Measurements from ENCODE around the gene NT5DC4.

The NT5DC4 gene

GRCh38 chr2:112725545-112726457, 5.0 kb downstream of the NT5DC4 start:
- H3K4me1 ChIP-seq (ENCODE audit: control extremely low read depth in 1 of 4, control insufficient read depth in 4 of 4, insufficient read depth in 4 of 4, low read length in 3 of 4): peaks cover 0 to 58% (median 30%) of the 10 kb centered on the region in 4 experiments
- no peaks in the 10 kb centered on the region for H3K9me3 ChIP-seq (ENCODE audit: control extremely low read depth in 1 of 5, control insufficient read depth in 4 of 5, insufficient read depth in 2 of 5, low read depth in 1 of 5, low read length in 4 of 5)
- DNase-seq: no peak
- ChIA-PET CTCF (interaction anchor here (0.6 to 11.5 kb wide), 42 partner anchors 8 to 246 kb away, joined by 3 to 275 read pairs (median 5); partner anchors contain the start of genes CHCHD5 and SLC20A1), POLR2A (interaction anchor here (0.7 to 2.5 kb wide), 5 partner anchors 19 to 99 kb away, joined by 3 to 11 read pairs (median 3); partner anchors contain the start of gene SLC20A1)
- H3K27me3 ChIP-seq (replicated peaks in 2 of 5; ENCODE audit: control insufficient read depth in 4 of 5, insufficient read depth in 5 of 5, low read length in 4 of 5): no peaks in the 10 kb centered on the region
- 97% methylated on average over 12 of the region's 15 CpGs for WGBS (ENCODE audit: insufficient coverage)
- no peak overlapping the region for H3K27ac ChIP-seq (ENCODE audit: insufficient read depth in 1 of 2, low read depth in 1 of 2, low read length in 2 of 2, poor library complexity in 1 of 2, severe bottlenecking in 2 of 2)
- H3K4me3 ChIP-seq (ENCODE audit: control insufficient read depth in 1 of 7, extremely low read depth in 1 of 7, insufficient read depth in 4 of 7, low read depth in 2 of 7, low read length in 6 of 7): no peak overlapping the region
- H3K36me3 ChIP-seq (ENCODE audit: control insufficient read depth in 4 of 4, insufficient read depth in 4 of 4, low read length in 3 of 4): no peaks in the 10 kb centered on the region

GRCh38 chr2:112726487-112727190, 5.8 kb downstream of the NT5DC4 start:
- CTCF ChIA-PET: interaction anchor here (0.6 to 11.5 kb wide), 37 partner anchors 8 to 246 kb away, joined by 3 to 275 read pairs (median 5); partner anchors contain the start of genes CHCHD5 and SLC20A1
- WGBS (ENCODE audit: insufficient coverage): 34% methylated on average over 15 of the region's 19 CpGs
- POLR2A ChIA-PET: interaction anchor here (2.2 to 2.5 kb wide), 2 partner anchors 19 to 81 kb away, joined by 6 to 11 read pairs; partner anchors contain the start of gene SLC20A1
- no peaks in the 10 kb centered on the region for H3K9me3 ChIP-seq (ENCODE audit: control extremely low read depth in 1 of 5, control insufficient read depth in 4 of 5, insufficient read depth in 2 of 5, low read depth in 1 of 5, low read length in 4 of 5)
- no peak overlapping the region for H3K4me3 ChIP-seq (ENCODE audit: control insufficient read depth in 1 of 7, extremely low read depth in 1 of 7, insufficient read depth in 4 of 7, low read depth in 2 of 7, low read length in 6 of 7)
- H3K4me1 ChIP-seq (ENCODE audit: control extremely low read depth in 1 of 4, control insufficient read depth in 4 of 4, insufficient read depth in 4 of 4, low read length in 3 of 4): peaks cover 0 to 56% (median 30%) of the 10 kb centered on the region in 4 experiments
- no peaks in the 10 kb centered on the region for H3K36me3 ChIP-seq (ENCODE audit: control insufficient read depth in 4 of 4, insufficient read depth in 4 of 4, low read length in 3 of 4)
- H3K27me3 ChIP-seq (replicated peaks in 2 of 5; ENCODE audit: control insufficient read depth in 4 of 5, insufficient read depth in 5 of 5, low read length in 4 of 5): no peaks in the 10 kb centered on the region
- peak; percentile 92 to 96 (median 94) for DNase-seq
- H3K27ac ChIP-seq (ENCODE audit: insufficient read depth in 1 of 2, low read depth in 1 of 2, low read length in 2 of 2, poor library complexity in 1 of 2, severe bottlenecking in 2 of 2): no peak overlapping the region

- no peak for DNase-seq
- Histone ChIP-seq H3K4me1 (ENCODE audit: control extremely low read depth in 1 of 4, control insufficient read depth in 4 of 4, insufficient read depth in 4 of 4, low read length in 3 of 4) (peaks cover 0 to 56% (median 30%) of the 10 kb centered on the region in 4 experiments), H3K36me3 (ENCODE audit: control insufficient read depth in 4 of 4, insufficient read depth in 4 of 4, low read length in 3 of 4) (no peaks in the 10 kb centered on the region), H3K27me3 (replicated peaks in 2 of 5; ENCODE audit: control insufficient read depth in 4 of 5, insufficient read depth in 5 of 5, low read length in 4 of 5) (no peaks in the 10 kb centered on the region), H3K9me3 (ENCODE audit: control extremely low read depth in 1 of 5, control insufficient read depth in 4 of 5, insufficient read depth in 2 of 5, low read depth in 1 of 5, low read length in 4 of 5) (no peaks in the 10 kb centered on the region), H3K27ac (ENCODE audit: insufficient read depth in 1 of 2, low read depth in 1 of 2, low read length in 2 of 2, poor library complexity in 1 of 2, severe bottlenecking in 2 of 2) (no peak overlapping the region), H3K4me3 (ENCODE audit: control insufficient read depth in 1 of 7, extremely low read depth in 1 of 7, insufficient read depth in 4 of 7, low read depth in 2 of 7, low read length in 6 of 7) (no peak overlapping the region)
- POLR2A ChIA-PET: interaction anchor here (2.5 kb wide), 1 partner anchor 82 kb away, joined by 6 read pairs; the partner anchor contains the start of gene SLC20A1
- 95% methylated on average over 19 of the region's 19 CpGs for WGBS (ENCODE audit: insufficient coverage)
- CTCF ChIA-PET: interaction anchor here (0.8 to 11.5 kb wide), 21 partner anchors 8 to 214 kb away, joined by 3 to 275 read pairs (median 18); partner anchors contain the start of genes CHCHD5 and SLC20A1
These were observed 6.6 kb downstream of the NT5DC4 start for GRCh38 chr2:112727276-112728028.

- CTCF ChIA-PET: interaction anchor here (0.8 to 11.5 kb wide), 15 partner anchors 9 to 214 kb away, joined by 3 to 275 read pairs (median 37); partner anchors contain the start of genes CHCHD5 and SLC20A1
- POLR2A ChIA-PET: interaction anchor here (2.5 kb wide), 1 partner anchor 83 kb away, joined by 6 read pairs; the partner anchor contains the start of gene SLC20A1
- H3K27me3 ChIP-seq (replicated peaks in 2 of 5; ENCODE audit: control insufficient read depth in 4 of 5, insufficient read depth in 5 of 5, low read length in 4 of 5): no peaks in the 10 kb centered on the region
- no peaks in the 10 kb centered on the region for H3K36me3 ChIP-seq (ENCODE audit: control insufficient read depth in 4 of 4, insufficient read depth in 4 of 4, low read length in 3 of 4)
- H3K27ac ChIP-seq (ENCODE audit: insufficient read depth in 1 of 2, low read depth in 1 of 2, low read length in 2 of 2, poor library complexity in 1 of 2, severe bottlenecking in 2 of 2): no peak overlapping the region
- H3K4me1 ChIP-seq (ENCODE audit: control extremely low read depth in 1 of 4, control insufficient read depth in 4 of 4, insufficient read depth in 4 of 4, low read length in 3 of 4): peaks cover 0 to 56% (median 30%) of the 10 kb centered on the region in 4 experiments
- H3K9me3 ChIP-seq (ENCODE audit: control extremely low read depth in 1 of 5, control insufficient read depth in 4 of 5, insufficient read depth in 2 of 5, low read depth in 1 of 5, low read length in 4 of 5): no peaks in the 10 kb centered on the region
- DNase-seq: no peak
- no peak overlapping the region for H3K4me3 ChIP-seq (ENCODE audit: control insufficient read depth in 1 of 7, extremely low read depth in 1 of 7, insufficient read depth in 4 of 7, low read depth in 2 of 7, low read length in 6 of 7)
- 69% methylated on average over 2 of the region's 4 CpGs for WGBS (ENCODE audit: insufficient coverage)
These were observed 7.2 kb downstream of the NT5DC4 start for GRCh38 chr2:112728029-112728362.

- no peak overlapping the region for H3K4me3 ChIP-seq (ENCODE audit: control insufficient read depth in 1 of 7, extremely low read depth in 1 of 7, insufficient read depth in 4 of 7, low read depth in 2 of 7, low read length in 6 of 7)
- CTCF ChIA-PET: interaction anchor here (0.7 to 11.5 kb wide), 14 partner anchors 9 to 227 kb away, joined by 3 to 275 read pairs (median 28); partner anchors contain the start of genes CHCHD5 and SLC20A1
- no peaks in the 10 kb centered on the region for H3K36me3 ChIP-seq (ENCODE audit: control insufficient read depth in 4 of 4, insufficient read depth in 4 of 4, low read length in 3 of 4)
- POLR2A ChIA-PET: interaction anchor here (0.6 to 2.5 kb wide), 2 partner anchors 83 to 175 kb away, joined by 3 to 6 read pairs; partner anchors contain the start of gene SLC20A1
- no peaks in the 10 kb centered on the region for H3K9me3 ChIP-seq (ENCODE audit: control extremely low read depth in 1 of 5, control insufficient read depth in 4 of 5, insufficient read depth in 2 of 5, low read depth in 1 of 5, low read length in 4 of 5)
- 100% methylated on average over 3 of the region's 11 CpGs for WGBS (ENCODE audit: insufficient coverage)
- no peak overlapping the region for H3K27ac ChIP-seq (ENCODE audit: insufficient read depth in 1 of 2, low read depth in 1 of 2, low read length in 2 of 2, poor library complexity in 1 of 2, severe bottlenecking in 2 of 2)
- no peaks in the 10 kb centered on the region for H3K27me3 ChIP-seq (replicated peaks in 2 of 5; ENCODE audit: control insufficient read depth in 4 of 5, insufficient read depth in 5 of 5, low read length in 4 of 5)
- peaks cover 0 to 50% (median 30%) of the 10 kb centered on the region in 4 experiments for H3K4me1 ChIP-seq (ENCODE audit: control extremely low read depth in 1 of 4, control insufficient read depth in 4 of 4, insufficient read depth in 4 of 4, low read length in 3 of 4)
- DNase-seq: no peak
These were observed 7.8 kb downstream of the NT5DC4 start for GRCh38 chr2:112728378-112729175.

- Histone ChIP-seq H3K9me3 (ENCODE audit: control extremely low read depth in 1 of 5, control insufficient read depth in 4 of 5, insufficient read depth in 2 of 5, low read depth in 1 of 5, low read length in 4 of 5) (no peaks in the 10 kb centered on the region), H3K36me3 (ENCODE audit: control insufficient read depth in 4 of 4, insufficient read depth in 4 of 4, low read length in 3 of 4) (no peaks in the 10 kb centered on the region), H3K27me3 (replicated peaks in 2 of 5; ENCODE audit: control insufficient read depth in 4 of 5, insufficient read depth in 5 of 5, low read length in 4 of 5) (no peaks in the 10 kb centered on the region), H3K27ac (ENCODE audit: insufficient read depth in 1 of 2, low read depth in 1 of 2, low read length in 2 of 2, poor library complexity in 1 of 2, severe bottlenecking in 2 of 2) (no peak overlapping the region), H3K4me1 (ENCODE audit: control extremely low read depth in 1 of 4, control insufficient read depth in 4 of 4, insufficient read depth in 4 of 4, low read length in 3 of 4) (peaks cover 0 to 35% (median 19%) of the 10 kb centered on the region in 4 experiments), H3K4me3 (ENCODE audit: control insufficient read depth in 1 of 7, extremely low read depth in 1 of 7, insufficient read depth in 4 of 7, low read depth in 2 of 7, low read length in 6 of 7) (no peak overlapping the region)
- no peak for DNase-seq
- 93% methylated on average over 6 of the region's 8 CpGs for WGBS (ENCODE audit: insufficient coverage)
- ChIA-PET CTCF (interaction anchor here (1.2 to 11.5 kb wide), 12 partner anchors 12 to 225 kb away, joined by 3 to 275 read pairs (median 48); partner anchors contain the start of gene SLC20A1), POLR2A (no interaction called here)
These were observed 9.4 kb downstream of the NT5DC4 start for GRCh38 chr2:112730216-112730615.
